OCI-M2 (cell line): ENCODE results near the gene TRRAP.

ENCODE experiments used
- DNase-seq: peaks from one replicate; lab custom pipeline; 2025; ENCODE audit not compliant: unreplicated experiment; lab: John Stamatoyannopoulos, UW

TRRAP gene

GRCh38 chr7:98984126-98984525, 105.8 kb downstream of the TRRAP start:
- no peak for DNase-seq

GRCh38 chr7:98985406-98985805, 107.1 kb downstream of the TRRAP start:
- DNase-seq, result no peak

- no peak for DNase-seq
Observed at GRCh38 chr7:98985945-98986344, 107.6 kb downstream of the TRRAP start.

GRCh38 chr7:98988641-98989040, 110.3 kb downstream of the TRRAP start:
- DNase-seq, result no peak

GRCh38 chr7:98990356-98990755, 112.0 kb downstream of the TRRAP start:
- no peak for DNase-seq

GRCh38 chr7:98991141-98991540, 112.8 kb downstream of the TRRAP start:
- DNase-seq, result no peak

- DNase-seq, result no peak
Observed at GRCh38 chr7:98992076-98992475, 113.7 kb downstream of the TRRAP start.

- DNase-seq, result no peak
Observed at GRCh38 chr7:98993024-98993897, 114.9 kb downstream of the TRRAP start.

GRCh38 chr7:98994046-98994944, 116.0 kb downstream of the TRRAP start:
- DNase-seq, result no peak

- DNase-seq, result no peak
Observed at GRCh38 chr7:98995111-98995510, 116.8 kb downstream of the TRRAP start.

GRCh38 chr7:98995523-98996149, 117.3 kb downstream of the TRRAP start:
- no peak for DNase-seq

- DNase-seq, result no peak
Observed at GRCh38 chr7:98996150-98996552, 117.8 kb downstream of the TRRAP start.

- no peak for DNase-seq
Observed at GRCh38 chr7:98997846-98998245, 119.5 kb downstream of the TRRAP start.

GRCh38 chr7:98998821-98999725, 120.7 kb downstream of the TRRAP start:
- no peak for DNase-seq

GRCh38 chr7:99000196-99000903, 122.0 kb downstream of the TRRAP start:
- no peak for DNase-seq

- no peak for DNase-seq
Observed at GRCh38 chr7:99000904-99001465, 122.7 kb downstream of the TRRAP start.

GRCh38 chr7:99001482-99002147, 123.3 kb downstream of the TRRAP start:
- DNase-seq, result no peak

GRCh38 chr7:99002148-99002826, 124.0 kb downstream of the TRRAP start:
- DNase-seq, result no peak
